Prostate gland (tissue), 2 donors: Measurements from ENCODE around the gene MYO5B. TPM values are rescaled to one million over a fixed set of nuclear protein-coding genes. Genes with fewer than 3 reads are reported as not detected.
"Not testable (repeated sequence)": the region's sequence is repeated elsewhere in the genome, so short reads cannot be mapped to it uniquely, and the experiment has no call there.

ENCODE experiments used
- DNase-seq: peaks from one replicate; pipeline ENCODE4 v3.0.0-alpha.2; 2019; ENCODE audit warnings: low spot score
- H3K27ac ChIP-seq, 2 donors: fragments of 200-600 bp; sonication (generic); 2 replicates each; pipeline ENCODE4 v1.5.1; 2017 to 2019
- H3K27me3 ChIP-seq: fragments of 200-600 bp; sonication (generic); replicated peaks from 2 replicates; pipeline ENCODE4 v1.5.1; 2019; ENCODE audit not compliant: insufficient read depth
- H3K36me3 ChIP-seq, 2 donors: fragments of 200-600 bp; sonication (generic); 1 replicate in 1 of 2; 2 replicates in 1 of 2; pipeline versions ENCODE4 v1.5.1 to v1.8.1; 2017 to 2019
- H3K4me1 ChIP-seq: fragments of 200-600 bp; sonication (generic); replicated peaks from 2 replicates; pipeline ENCODE4 v1.5.1; 2019
- H3K4me3 ChIP-seq, 2 donors: fragments of 200-600 bp; sonication (generic); 2 replicates each; pipeline ENCODE4 v1.5.1; 2017 to 2019
- H3K9me3 ChIP-seq: fragments of 200-600 bp; sonication (generic); 2 replicates; pipeline ENCODE4 v1.5.1; 2017
- POLR2A ChIP-seq: fragments of 450-650 bp; IDR thresholded peaks from one replicate; pipeline ENCODE4 v1.6.1; 2016; ENCODE audit warnings: antibody characterized with exemption, mild to moderate bottlenecking
- POLR2AphosphoS5 ChIP-seq: sonication (generic); formaldehyde crosslinking; IDR thresholded peaks from one replicate; pipeline ENCODE4 v1.6.1; 2017; ENCODE audit warnings: antibody characterized with exemption
- WGBS: methylation state at CpG from one replicate; pipeline ENCODE4 v1.1.5; 2018; 5-methylcytosine and 5-hydroxymethylcytosine counted together
- intact Hi-C: fragments of 100-400 bp; cut with DNase I; formaldehyde crosslinking; loops from one replicate; pipeline ENCODE4 v1.14.2; 2022
- total RNA-seq, 2 donors: library from RNA; depleted of rRNA; stranded (reverse); fragments of >200 nt; gene quantifications; one replicate each; pipeline ENCODE4 v1.1.0, GENCODE V29; 2016
- TF ChIP-seq, protein P1 (sequence below), 4 experiments: fragments of 200-600 bp in 2 of 4; fragments of 450-650 bp in 2 of 4; sonication (generic) in 2 of 4; IDR thresholded peaks; 1 replicate in 3 of 4; 2 replicates in 1 of 4; pipeline ENCODE4 v1.5.1; 2016 to 2019; ENCODE audit warnings: antibody characterized with exemption in 4 of 4, mild to moderate bottlenecking in 2 of 4, moderate library complexity in 2 of 4

MYO5B gene
- total RNA-seq, 2 donors from 2014 or later: 28.5 to 31.1 TPM

DNA sequence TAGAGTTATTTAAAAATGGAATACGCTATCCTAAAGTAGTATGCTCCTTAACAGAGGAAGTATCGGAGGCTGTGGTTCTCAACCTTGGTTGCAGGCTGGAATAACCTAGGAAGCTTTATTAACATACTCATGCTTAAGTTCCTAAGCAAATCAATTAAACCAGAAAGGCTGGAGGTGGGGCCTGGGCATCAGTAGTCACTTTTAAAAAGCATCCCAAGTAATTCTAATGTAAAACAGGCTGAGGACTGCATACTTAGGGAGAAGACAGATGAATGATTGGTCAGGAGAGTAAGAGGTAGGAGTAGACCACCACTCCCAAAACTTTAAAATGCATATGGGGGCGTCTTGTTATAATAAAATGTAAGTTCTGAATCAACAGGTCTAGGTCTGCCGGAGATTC lies 396.9 kb downstream of the MYO5B start:
- Histone ChIP-seq H3K4me3 (no peak overlapping the region), H3K27ac (no peak overlapping the region), H3K4me1 (no peaks in the 10 kb centered on the region), H3K27me3 (no peaks in the 10 kb centered on the region), H3K9me3 (no peaks in the 10 kb centered on the region), H3K36me3 (no peaks in the 10 kb centered on the region)
- DNase-seq: no peak
- 96% methylated on average over 4 of the region's 4 CpGs for WGBS
- intact Hi-C loops: no loop called here
- TF ChIP-seq POLR2AphosphoS5 (no peak), POLR2A (no peak)
- TF ChIP-seq, protein P1, sequence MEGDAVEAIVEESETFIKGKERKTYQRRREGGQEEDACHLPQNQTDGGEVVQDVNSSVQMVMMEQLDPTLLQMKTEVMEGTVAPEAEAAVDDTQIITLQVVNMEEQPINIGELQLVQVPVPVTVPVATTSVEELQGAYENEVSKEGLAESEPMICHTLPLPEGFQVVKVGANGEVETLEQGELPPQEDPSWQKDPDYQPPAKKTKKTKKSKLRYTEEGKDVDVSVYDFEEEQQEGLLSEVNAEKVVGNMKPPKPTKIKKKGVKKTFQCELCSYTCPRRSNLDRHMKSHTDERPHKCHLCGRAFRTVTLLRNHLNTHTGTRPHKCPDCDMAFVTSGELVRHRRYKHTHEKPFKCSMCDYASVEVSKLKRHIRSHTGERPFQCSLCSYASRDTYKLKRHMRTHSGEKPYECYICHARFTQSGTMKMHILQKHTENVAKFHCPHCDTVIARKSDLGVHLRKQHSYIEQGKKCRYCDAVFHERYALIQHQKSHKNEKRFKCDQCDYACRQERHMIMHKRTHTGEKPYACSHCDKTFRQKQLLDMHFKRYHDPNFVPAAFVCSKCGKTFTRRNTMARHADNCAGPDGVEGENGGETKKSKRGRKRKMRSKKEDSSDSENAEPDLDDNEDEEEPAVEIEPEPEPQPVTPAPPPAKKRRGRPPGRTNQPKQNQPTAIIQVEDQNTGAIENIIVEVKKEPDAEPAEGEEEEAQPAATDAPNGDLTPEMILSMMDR (IDR thresholded peaks at IDR 0.05): no peak

DNA sequence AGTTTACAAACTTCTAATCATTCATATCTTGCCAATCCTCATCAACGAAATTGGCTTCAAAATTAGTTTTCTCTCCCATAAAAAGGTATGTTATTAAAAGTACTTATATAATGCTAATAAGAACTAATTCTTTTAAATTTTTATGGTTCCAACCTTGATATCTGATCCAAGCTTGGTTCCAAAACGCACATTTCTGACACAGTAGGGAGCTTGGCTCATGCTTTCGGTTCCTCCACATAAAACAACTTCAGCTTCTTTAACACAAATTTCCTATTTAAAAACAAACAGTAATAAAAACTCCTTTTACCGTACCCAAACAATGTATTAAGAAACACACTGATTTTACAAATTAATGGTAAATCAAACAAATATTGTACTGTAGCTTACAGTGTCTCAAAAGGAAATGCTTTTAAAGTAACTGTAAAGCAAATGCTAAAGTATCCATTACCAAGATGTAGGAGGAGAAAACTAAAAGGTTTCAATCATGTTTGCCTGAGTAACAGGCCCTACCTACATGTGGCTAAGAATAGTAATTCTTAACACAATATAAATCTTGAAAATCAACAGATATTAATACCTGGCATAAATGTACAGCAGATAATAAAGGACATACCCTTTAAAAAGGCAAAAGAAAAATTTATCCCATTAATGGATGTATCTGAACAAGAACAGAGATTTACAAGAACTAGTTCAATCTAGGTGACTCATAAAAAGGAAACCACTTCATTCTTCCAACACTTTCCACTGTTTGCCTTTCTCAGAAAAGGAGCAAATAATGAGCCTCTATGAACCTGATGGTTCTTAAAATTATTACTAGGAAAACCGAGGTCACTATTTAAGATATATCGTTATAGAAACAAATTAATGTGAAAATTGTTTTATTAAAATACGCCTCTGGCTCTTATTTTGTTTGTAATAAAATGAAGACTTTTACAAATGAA lies 399.1 kb downstream of the MYO5B start:
- 36% methylated on average over 7 of the region's 7 CpGs for WGBS
- H3K9me3 ChIP-seq: no peaks in the 10 kb centered on the region
- TF ChIP-seq POLR2A (no peak), POLR2AphosphoS5 (no peak)
- TF ChIP-seq, protein P1 (IDR thresholded peaks at IDR 0.05): no peak
- intact Hi-C loops: no loop called here
- no peaks in the 10 kb centered on the region for H3K36me3 ChIP-seq
- no peak overlapping the region for H3K4me3 ChIP-seq
- H3K4me1 ChIP-seq: no peaks in the 10 kb centered on the region
- H3K27ac ChIP-seq: no peak overlapping the region
- H3K27me3 ChIP-seq: no peaks in the 10 kb centered on the region
- no peak for DNase-seq

DNA sequence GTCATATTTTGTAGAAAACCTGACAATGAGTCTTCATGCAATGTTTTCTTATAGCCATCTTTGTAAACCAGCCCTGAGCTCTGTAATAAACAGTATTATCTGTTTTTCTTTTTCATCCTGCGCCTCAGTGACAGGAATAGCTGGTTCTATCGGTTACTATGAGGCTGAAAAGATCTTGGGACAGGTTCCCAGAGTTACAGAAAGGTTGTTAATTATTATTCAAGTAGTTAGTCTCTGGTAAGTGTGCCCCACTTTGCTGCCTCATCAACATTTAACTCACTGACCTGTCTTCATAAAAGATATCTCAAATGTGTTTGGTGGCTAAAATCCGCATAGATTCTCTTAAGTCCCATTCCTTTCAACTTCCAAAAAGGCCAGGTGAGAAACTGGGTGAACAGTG lies 400.2 kb downstream of the MYO5B start:
- intact Hi-C loops: no loop called here
- TF ChIP-seq POLR2AphosphoS5: no peak
- TF ChIP-seq POLR2A: no peak
- TF ChIP-seq, protein P1 (IDR thresholded peaks at IDR 0.05): no peak
- Histone ChIP-seq H3K4me1 (no peaks in the 10 kb centered on the region), H3K27me3 (no peaks in the 10 kb centered on the region), H3K9me3 (no peaks in the 10 kb centered on the region), H3K36me3 (no peaks in the 10 kb centered on the region), H3K27ac (no peak overlapping the region), H3K4me3 (no peak overlapping the region)
- WGBS: 63% methylated on average over 3 of the region's 3 CpGs
- no peak for DNase-seq

DNA sequence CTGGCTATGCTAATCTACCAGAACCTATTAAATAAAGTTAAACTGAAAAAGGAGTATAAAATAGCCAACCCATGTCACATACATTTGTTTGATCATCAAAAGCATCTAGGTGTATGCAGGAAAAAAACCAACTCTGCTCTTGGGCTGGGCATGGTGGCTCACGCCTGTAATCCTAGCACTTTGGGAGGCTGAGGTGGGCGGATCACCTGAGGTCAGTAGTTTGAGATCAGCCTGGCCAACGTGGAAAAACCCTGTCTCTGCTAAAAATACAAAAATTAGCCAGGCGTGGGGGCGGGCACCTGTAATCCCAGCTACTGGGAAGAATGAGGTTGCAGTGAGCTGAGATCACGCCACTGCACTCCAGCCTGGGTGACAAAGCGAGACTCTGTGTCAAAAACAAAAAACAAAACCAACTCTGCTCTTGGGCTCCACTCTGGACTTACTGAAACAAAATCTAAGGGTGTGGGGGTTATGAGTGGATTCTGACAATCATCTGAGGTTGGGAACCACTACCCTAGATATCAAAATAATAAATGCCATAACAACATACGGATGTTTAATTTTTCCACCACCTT lies 405.3 kb downstream of the MYO5B start:
- H3K4me1 ChIP-seq, H3K36me3 ChIP-seq, DNase-seq, H3K9me3 ChIP-seq, H3K4me3 ChIP-seq, intact Hi-C loops, H3K27ac ChIP-seq, H3K27me3 ChIP-seq: not testable (repeated sequence)
- WGBS: 91% methylated on average over 8 of the region's 8 CpGs

DNA sequence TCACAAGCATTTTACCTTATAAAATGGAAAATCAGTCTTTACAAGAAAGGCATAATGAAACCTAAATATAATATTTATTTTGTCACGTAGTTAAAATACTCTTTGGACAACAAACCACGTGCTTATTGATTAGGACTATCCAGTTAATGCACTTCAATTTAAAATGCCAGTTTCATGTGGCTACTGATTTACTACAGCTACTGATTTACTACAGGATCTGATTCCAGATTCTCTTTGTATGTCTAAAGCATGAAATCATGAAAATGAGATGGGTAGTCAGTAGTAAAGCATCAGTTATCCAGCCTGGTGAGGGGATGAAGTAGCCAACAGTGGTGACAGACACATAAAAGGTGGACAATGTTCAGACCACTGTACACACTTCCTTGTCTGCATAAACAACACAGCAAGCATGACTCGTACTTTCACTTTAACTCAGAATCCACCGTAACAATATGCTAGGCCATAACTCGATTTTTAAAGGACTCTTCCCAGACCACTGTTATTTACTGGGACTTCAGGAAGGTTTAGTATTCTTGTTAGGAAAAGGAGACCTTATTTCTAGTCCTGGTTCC lies 406.5 kb downstream of the MYO5B start:
- no peaks in the 10 kb centered on the region for H3K36me3 ChIP-seq
- WGBS: 28% methylated on average over 5 of the region's 5 CpGs
- no peak overlapping the region for H3K4me3 ChIP-seq
- intact Hi-C loops: no loop called here
- TF ChIP-seq, protein P1 (IDR thresholded peaks at IDR 0.05): no peak
- no peak for TF ChIP-seq POLR2AphosphoS5
- no peak for TF ChIP-seq POLR2A
- no peaks in the 10 kb centered on the region for H3K9me3 ChIP-seq
- no peak overlapping the region for H3K27ac ChIP-seq
- no peaks in the 10 kb centered on the region for H3K4me1 ChIP-seq
- no peaks in the 10 kb centered on the region for H3K27me3 ChIP-seq
- DNase-seq: no peak
